ENCODE results near the gene SERPINA12. TPM values are rescaled to one million over a fixed set of nuclear protein-coding genes. Genes with fewer than 3 reads are reported as not detected.

SERPINA12 gene
- total and polyA plus RNA-seq, 2 of the 13 experiments (the other 11 are each of a cell fraction or from before 2014, with no cell fraction given) = 0.08 TPM; not detected in 1

- 0 out of 2 replicates have a peak, but pooled peaks have one; percentile 21 for TF ChIP-seq ZSCAN29 (CRISPR knock-in tag; conservative IDR thresholded peaks at IDR 0.05)
- no peak for TF ChIP-seq CEBPB (IDR thresholded peaks at IDR 0.05; ENCODE audit: borderline replicate concordance, low read depth, low read length)
- TF ChIP-seq MTERF4 (CRISPR knock-in tag; IDR thresholded peaks at IDR 0.05) = 0 out of 2 replicates have a peak, but pooled peaks have one; percentile 30
- TF ChIP-seq SUZ12 (IDR thresholded peaks at IDR 0.05; ENCODE audit: low read depth, low read length) = no peak
- peak; percentile 26; the same call in 1 of the 2 replicates for TF ChIP-seq STAG1 (CRISPR knock-in tag; IDR thresholded peaks at IDR 0.05)
- peak; percentile 45 for TF ChIP-seq ZBTB38 (CRISPR knock-in tag; IDR thresholded peaks at IDR 0.05)
- TF ChIP-seq MIER3 (CRISPR knock-in tag; IDR thresholded peaks at IDR 0.05; ENCODE audit: borderline replicate concordance) = peak; percentile 68; the same call in 1 of the 2 replicates
- TF ChIP-seq BRF2 (CRISPR knock-in tag; IDR thresholded peaks at IDR 0.05) = no peak
- TF ChIP-seq ZNF335 (CRISPR knock-in tag; IDR thresholded peaks at IDR 0.05) = 0 out of 2 replicates have a peak, but pooled peaks have one; percentile 22
- peak; percentile 95 for TF ChIP-seq ZNF430 (CRISPR knock-in tag; IDR thresholded peaks at IDR 0.05)
- TF ChIP-seq JUN (CRISPR knock-in tag; IDR thresholded peaks at IDR 0.05) = peak; percentile 64
- TF ChIP-seq ZFP1 (CRISPR knock-in tag; IDR thresholded peaks at IDR 0.05) = no peak
- 0 out of 2 replicates have a peak, but pooled peaks have one; percentile 28 for TF ChIP-seq ZNF776 (CRISPR knock-in tag; IDR thresholded peaks at IDR 0.05)
- peak; percentile 79 for TF ChIP-seq RARA (CRISPR knock-in tag; IDR thresholded peaks at IDR 0.05)
- TF ChIP-seq ZNF543 (CRISPR knock-in tag; IDR thresholded peaks at IDR 0.05) = no peak
- TF ChIP-seq ZNF33B (CRISPR knock-in tag; IDR thresholded peaks at IDR 0.05) = no peak
- TF ChIP-seq SP2 (CRISPR knock-in tag; IDR thresholded peaks at IDR 0.05) = no peak
- TF ChIP-seq FOSL1 (CRISPR knock-in tag; IDR thresholded peaks at IDR 0.05; ENCODE audit: borderline replicate concordance) = peak; percentile 47; the same call in 1 of the 2 replicates
- TF ChIP-seq HOMEZ (CRISPR knock-in tag; IDR thresholded peaks at IDR 0.05; ENCODE audit: low read depth) = peak; percentile 69
- TF ChIP-seq NR2F6 (IDR thresholded peaks at IDR 0.05) = no peak
- TF ChIP-seq NR2F6 (CRISPR knock-in tag; IDR thresholded peaks at IDR 0.05) = peak; percentile 57; the same call in 1 of the 2 replicates
- peak; percentile 76 for TF ChIP-seq CREB1 (IDR thresholded peaks at IDR 0.05)
- TF ChIP-seq CREB1 (CRISPR knock-in tag; IDR thresholded peaks at IDR 0.05) = peak; percentile 72
- TF ChIP-seq ZNF614 (CRISPR knock-in tag; IDR thresholded peaks at IDR 0.05; ENCODE audit: borderline replicate concordance) = peak; percentile 37; the same call in 1 of the 2 replicates
- no peak for TF ChIP-seq REPIN1 (CRISPR knock-in tag; IDR thresholded peaks at IDR 0.05; ENCODE audit: borderline replicate concordance, low read depth)
- TF ChIP-seq CBX5 (CRISPR knock-in tag; IDR thresholded peaks at IDR 0.05; ENCODE audit: borderline replicate concordance) = peak; percentile 40; the same call in 1 of the 2 replicates
Measured at GRCh38 chr14:94542111-94542810, 33.0 kb upstream of the SERPINA12 start (continued).

All from HepG2 (cell line).